Measurements from ENCODE around the gene TEPSIN. TPM values are rescaled to one million over a fixed set of nuclear protein-coding genes. Genes with fewer than 3 reads are reported as not detected.

The TEPSIN gene
- total RNA-seq, 1 donor from 2014 or later = 42.3 TPM

GRCh38 chr17:81285894-81286293, 47.0 kb upstream of the TEPSIN start:
- DNase-seq (ENCODE audit: extremely low spot score, unreplicated experiment) = no peak
- TF ChIP-seq, protein P1, sequence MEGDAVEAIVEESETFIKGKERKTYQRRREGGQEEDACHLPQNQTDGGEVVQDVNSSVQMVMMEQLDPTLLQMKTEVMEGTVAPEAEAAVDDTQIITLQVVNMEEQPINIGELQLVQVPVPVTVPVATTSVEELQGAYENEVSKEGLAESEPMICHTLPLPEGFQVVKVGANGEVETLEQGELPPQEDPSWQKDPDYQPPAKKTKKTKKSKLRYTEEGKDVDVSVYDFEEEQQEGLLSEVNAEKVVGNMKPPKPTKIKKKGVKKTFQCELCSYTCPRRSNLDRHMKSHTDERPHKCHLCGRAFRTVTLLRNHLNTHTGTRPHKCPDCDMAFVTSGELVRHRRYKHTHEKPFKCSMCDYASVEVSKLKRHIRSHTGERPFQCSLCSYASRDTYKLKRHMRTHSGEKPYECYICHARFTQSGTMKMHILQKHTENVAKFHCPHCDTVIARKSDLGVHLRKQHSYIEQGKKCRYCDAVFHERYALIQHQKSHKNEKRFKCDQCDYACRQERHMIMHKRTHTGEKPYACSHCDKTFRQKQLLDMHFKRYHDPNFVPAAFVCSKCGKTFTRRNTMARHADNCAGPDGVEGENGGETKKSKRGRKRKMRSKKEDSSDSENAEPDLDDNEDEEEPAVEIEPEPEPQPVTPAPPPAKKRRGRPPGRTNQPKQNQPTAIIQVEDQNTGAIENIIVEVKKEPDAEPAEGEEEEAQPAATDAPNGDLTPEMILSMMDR (IDR thresholded peaks at IDR 0.05) = no peak
- Mint-ChIP-seq H3K9me3 (ENCODE audit: unreplicated experiment) (no peaks in the 10 kb centered on the region), H3K4me1 (ENCODE audit: unreplicated experiment) (peaks cover 16% of the 10 kb centered on the region), H3K36me3 (ENCODE audit: unreplicated experiment) (peaks cover 7% of the 10 kb centered on the region), H3K27me3 (ENCODE audit: unreplicated experiment) (no peaks in the 10 kb centered on the region), H3K4me3 (ENCODE audit: unreplicated experiment) (no peak overlapping the region), H3K27ac (ENCODE audit: unreplicated experiment) (peak overlapping the region; percentile 80)

GRCh38 chr17:81285179-81285878, 46.5 kb upstream of the TEPSIN start:
- peaks cover 7% of the 10 kb centered on the region for H3K36me3 Mint-ChIP-seq (ENCODE audit: unreplicated experiment)
- no peaks in the 10 kb centered on the region for H3K27me3 Mint-ChIP-seq (ENCODE audit: unreplicated experiment)
- TF ChIP-seq, protein P1 (IDR thresholded peaks at IDR 0.05) = no peak
- no peak for DNase-seq (ENCODE audit: extremely low spot score, unreplicated experiment)
- peak overlapping the region; percentile 80 for H3K27ac Mint-ChIP-seq (ENCODE audit: unreplicated experiment)
- H3K4me1 Mint-ChIP-seq (ENCODE audit: unreplicated experiment) = peaks cover 16% of the 10 kb centered on the region
- H3K4me3 Mint-ChIP-seq (ENCODE audit: unreplicated experiment) = peak overlapping the region; percentile 50
- H3K9me3 Mint-ChIP-seq (ENCODE audit: unreplicated experiment) = no peaks in the 10 kb centered on the region

DNA sequence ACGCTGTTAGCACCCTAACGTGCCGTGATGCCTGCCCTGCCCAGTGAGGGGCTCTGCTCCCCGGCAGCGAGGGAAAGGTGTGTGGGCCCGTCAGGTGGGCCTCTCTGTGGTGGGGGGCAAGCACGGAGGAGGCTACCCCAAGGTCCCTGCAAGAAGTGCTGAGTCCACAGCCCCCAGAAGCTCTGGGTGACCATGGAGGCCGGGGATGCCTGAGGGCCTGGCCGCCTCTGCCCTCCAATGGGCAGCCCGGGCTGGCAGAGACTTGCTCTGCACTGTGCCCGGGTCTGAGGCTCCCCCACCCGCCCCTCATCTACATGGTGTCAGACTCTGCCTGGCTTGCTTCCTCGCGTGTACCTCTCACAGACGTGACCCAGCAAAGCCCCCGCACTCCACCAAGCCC, 44.0 kb upstream of the TEPSIN start:
- Mint-ChIP-seq H3K4me3 (ENCODE audit: unreplicated experiment) (no peak overlapping the region), H3K27ac (ENCODE audit: unreplicated experiment) (no peak overlapping the region), H3K4me1 (ENCODE audit: unreplicated experiment) (peaks cover 16% of the 10 kb centered on the region), H3K9me3 (ENCODE audit: unreplicated experiment) (no peaks in the 10 kb centered on the region), H3K27me3 (ENCODE audit: unreplicated experiment) (no peaks in the 10 kb centered on the region), H3K36me3 (ENCODE audit: unreplicated experiment) (peaks cover 12% of the 10 kb centered on the region)
- DNase-seq (ENCODE audit: extremely low spot score, unreplicated experiment) = no peak
- TF ChIP-seq, protein P1 (IDR thresholded peaks at IDR 0.05) = no peak

- DNase-seq (ENCODE audit: extremely low spot score, unreplicated experiment) = no peak
- H3K27ac Mint-ChIP-seq (ENCODE audit: unreplicated experiment) = no peak overlapping the region
Observed at GRCh38 chr17:81282141-81282540, 43.3 kb upstream of the TEPSIN start.

GRCh38 chr17:81280571-81280970, 41.7 kb upstream of the TEPSIN start:
- H3K4me3 Mint-ChIP-seq (ENCODE audit: unreplicated experiment) = no peak overlapping the region
- no peaks in the 10 kb centered on the region for H3K9me3 Mint-ChIP-seq (ENCODE audit: unreplicated experiment)
- DNase-seq (ENCODE audit: extremely low spot score, unreplicated experiment) = no peak
- TF ChIP-seq, protein P1 (IDR thresholded peaks at IDR 0.05) = no peak
- H3K27ac Mint-ChIP-seq (ENCODE audit: unreplicated experiment) = no peak overlapping the region
- H3K4me1 Mint-ChIP-seq (ENCODE audit: unreplicated experiment) = peaks cover 9% of the 10 kb centered on the region
- peaks cover 31% of the 10 kb centered on the region for H3K36me3 Mint-ChIP-seq (ENCODE audit: unreplicated experiment)
- H3K27me3 Mint-ChIP-seq (ENCODE audit: unreplicated experiment) = no peaks in the 10 kb centered on the region

More at GRCh38 chr17:81282141-81282540, 43.3 kb upstream of the TEPSIN start:
- TF ChIP-seq, protein P1 (IDR thresholded peaks at IDR 0.05) = no peak
- no peak overlapping the region for H3K4me3 Mint-ChIP-seq (ENCODE audit: unreplicated experiment)
- no peaks in the 10 kb centered on the region for H3K9me3 Mint-ChIP-seq (ENCODE audit: unreplicated experiment)
- H3K27me3 Mint-ChIP-seq (ENCODE audit: unreplicated experiment) = no peaks in the 10 kb centered on the region
- peaks cover 18% of the 10 kb centered on the region for H3K36me3 Mint-ChIP-seq (ENCODE audit: unreplicated experiment)
- H3K4me1 Mint-ChIP-seq (ENCODE audit: unreplicated experiment) = peaks cover 16% of the 10 kb centered on the region

All from osteocyte (in vitro differentiated cells).